DND-41 (cell line): Measurements from ENCODE around the gene SLC25A10.

Experiments
- CTCF ChIP-seq: IDR thresholded peaks from 2 replicates; pipeline ENCODE4 v1.5.1; 2012; ENCODE audit warnings: borderline replicate concordance, low read length, moderate library complexity, mild to moderate bottlenecking; ENCODE audit not compliant: poor library complexity, severe bottlenecking; ENCODE audit errors: extremely low read depth
- EZH2 ChIP-seq: IDR thresholded peaks from 3 replicates; pipeline ENCODE4 v1.6.1; 2012; ENCODE audit warnings: borderline replicate concordance, low read depth, mild to moderate bottlenecking, moderate library complexity, low read length, inconsistent platforms; ENCODE audit not compliant: severe bottlenecking

- TF ChIP-seq CTCF (no peak), EZH2 (no peak)
Observed at GRCh38 chr17:81694810-81695209, 17.3 kb upstream of the SLC25A10 start.
